ENCODE measurements around the gene DOCK3.

DNA sequence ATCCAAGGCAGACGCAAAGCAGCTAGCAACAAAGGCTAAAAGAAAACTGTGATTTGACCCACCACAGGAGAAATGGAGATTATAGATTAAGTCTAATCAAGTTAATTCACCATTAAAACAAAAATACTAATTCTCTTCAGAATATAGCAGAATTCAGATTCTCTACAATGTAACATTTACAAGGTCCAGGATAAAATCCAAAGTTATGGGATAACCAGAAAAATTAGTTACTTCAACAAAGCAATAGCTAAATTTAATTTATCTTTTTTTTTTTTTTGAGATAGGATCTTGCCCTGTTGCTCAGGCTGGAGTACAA is 425.8 kb downstream of the DOCK3 start:
- TF ChIP-seq CTCF (conservative IDR thresholded peaks at IDR 0.05; ENCODE audit: low read depth, low read length) (no peak), EZH2 (IDR thresholded peaks at IDR 0.05; ENCODE audit: borderline replicate concordance, low read depth, low read length, poor library complexity, severe bottlenecking) (no peak)
